Upper lobe of right lung (tissue), 1 donor: ENCODE results near the gene PDCD1LG2. TPM values are rescaled to one million over a fixed set of nuclear protein-coding genes. Genes with fewer than 3 reads are reported as not detected.
A peak's percentile ranks its signal among the peaks of the same experiment; 100 is the strongest.

Experiments
- ATAC-seq: fragments of 200-7000 bp; cut with Tn5 transposase; one replicate; pipeline ENCODE4 v1.9.1; 2020; ENCODE audit warnings: mild to moderate bottlenecking, moderate library complexity
- DNase-seq: peaks from one replicate; pipeline ENCODE4 v3.0.0-alpha.2; 2020
- H3K27ac ChIP-seq: fragments of 200-600 bp; one replicate; pipeline ENCODE4 v1.8.0; 2022
- H3K27me3 ChIP-seq: fragments of 200-600 bp; one replicate; pipeline ENCODE4 v1.8.0; 2022; ENCODE audit warnings: mild to moderate bottlenecking
- H3K36me3 ChIP-seq: fragments of 200-600 bp; one replicate; pipeline ENCODE4 v1.8.0; 2022
- H3K4me1 ChIP-seq: fragments of 200-600 bp; one replicate; pipeline ENCODE4 v1.8.0; 2022
- H3K4me3 ChIP-seq: fragments of 200-600 bp; one replicate; pipeline ENCODE4 v1.8.0; 2022; ENCODE audit warnings: mild to moderate bottlenecking
- H3K9me3 ChIP-seq: fragments of 200-600 bp; one replicate; pipeline ENCODE4 v1.8.0; 2022
- CTCF ChIP-seq: fragments of 200-600 bp; IDR thresholded peaks from one replicate; pipeline ENCODE4 v1.8.0; 2022; ENCODE audit warnings: antibody characterized with exemption
- intact Hi-C: fragments of 100-400 bp; cut with DNase I; formaldehyde crosslinking; loops from one replicate; pipeline ENCODE4 v1.11.0; 2022
- total RNA-seq: library from RNA; stranded (reverse); fragmentation: NEBNext Ultra II Directional; extraction: Animal tissue kit (Norgen Biotek cat#: 25700); gene quantifications from one replicate; pipeline ENCODE4 v1.2.1, GENCODE V29; 2021
- donor health status: DM: no; HTN: yes; CAD: no; lungs with severe emphysema.

PDCD1LG2 gene
- total RNA-seq, 1 donor from 2014 or later: 6.3 TPM

DNA sequence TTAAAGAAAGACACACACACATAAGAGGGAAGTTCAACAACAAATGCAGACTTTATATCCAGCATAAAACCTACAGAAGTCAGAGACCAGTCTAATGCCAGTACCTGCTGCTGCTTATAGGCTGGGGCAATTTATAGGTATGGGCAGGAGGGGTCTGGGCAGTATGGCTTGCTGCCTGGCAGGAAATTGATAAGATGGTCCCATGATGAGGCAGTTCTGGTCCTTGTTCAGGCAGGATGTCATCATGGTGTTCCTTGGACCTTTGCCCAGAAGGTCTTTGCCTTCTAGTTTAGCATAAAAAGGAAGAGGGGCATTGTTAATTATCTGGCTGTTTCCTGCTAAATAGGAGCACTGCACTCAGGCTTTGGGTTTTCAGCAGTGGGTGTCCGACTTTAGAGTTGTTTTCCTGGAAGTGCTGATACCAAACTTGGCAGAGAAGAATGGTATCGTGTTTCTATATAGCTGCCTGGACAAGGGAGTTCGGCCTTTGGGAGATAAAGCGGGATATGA is 10.4 kb upstream of the PDCD1LG2 start:
- intact Hi-C loops: no loop called here
- ATAC-seq (peak; percentile 52), DNase-seq (no peak)
- Histone ChIP-seq H3K36me3 (no peaks in the 10 kb centered on the region), H3K4me1 (peaks cover 21% of the 10 kb centered on the region), H3K9me3 (no peaks in the 10 kb centered on the region), H3K27me3 (no peaks in the 10 kb centered on the region), H3K4me3 (no peak overlapping the region), H3K27ac (peak overlapping the region; percentile 82)
- no peak for TF ChIP-seq CTCF

GRCh38 chr9:5500441-5501235 is 9.7 kb upstream of the PDCD1LG2 start:
- peak; percentile 58 for ATAC-seq
- no peak for TF ChIP-seq CTCF
- DNase-seq: no peak

GRCh38 chr9:5502553-5502952 is 7.8 kb upstream of the PDCD1LG2 start:
- intact Hi-C loops: no loop called here
- no peak overlapping the region for H3K4me3 ChIP-seq
- H3K4me1 ChIP-seq: peaks cover 21% of the 10 kb centered on the region
- no peaks in the 10 kb centered on the region for H3K27me3 ChIP-seq
- no peak for ATAC-seq
- H3K36me3 ChIP-seq: no peaks in the 10 kb centered on the region
- no peak for TF ChIP-seq CTCF
- H3K9me3 ChIP-seq: no peaks in the 10 kb centered on the region
- H3K27ac ChIP-seq: no peak overlapping the region
- DNase-seq: no peak

More at GRCh38 chr9:5500441-5501235, 9.7 kb upstream of the PDCD1LG2 start:
- no peaks in the 10 kb centered on the region for H3K36me3 ChIP-seq
- H3K4me1 ChIP-seq: peaks cover 21% of the 10 kb centered on the region
- H3K27me3 ChIP-seq: no peaks in the 10 kb centered on the region
- H3K4me3 ChIP-seq: no peak overlapping the region
- H3K27ac ChIP-seq: peak overlapping the region; percentile 82
- no peaks in the 10 kb centered on the region for H3K9me3 ChIP-seq
- intact Hi-C loops: no loop called here

DNA sequence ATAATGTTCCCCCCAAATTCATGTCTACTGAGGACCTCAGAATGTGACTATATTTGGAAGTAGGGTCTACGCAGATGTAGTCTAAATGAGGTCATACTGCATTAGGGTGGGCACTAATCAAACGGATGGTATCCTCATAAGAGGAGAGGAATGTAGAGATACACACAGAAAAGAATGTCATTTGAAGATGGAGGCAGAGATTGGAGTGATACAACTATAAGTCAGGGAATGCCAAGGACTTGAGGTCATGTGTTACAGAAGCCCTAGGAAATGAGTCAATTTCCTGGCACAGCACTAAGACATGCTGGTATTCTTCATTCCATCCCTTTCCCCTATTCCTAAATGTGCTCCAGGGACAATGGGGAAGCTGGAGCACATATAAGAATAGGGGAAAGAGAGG is 758 bp upstream of the PDCD1LG2 start:
- no peak for TF ChIP-seq CTCF
- Histone ChIP-seq H3K27me3 (no peaks in the 10 kb centered on the region), H3K4me1 (peaks cover 15% of the 10 kb centered on the region), H3K4me3 (no peak overlapping the region), H3K27ac (peak overlapping the region; percentile 80), H3K9me3 (no peaks in the 10 kb centered on the region), H3K36me3 (no peaks in the 10 kb centered on the region)
- intact Hi-C loops: no loop called here
- ATAC-seq (peak; percentile 36), DNase-seq (no peak)

DNA sequence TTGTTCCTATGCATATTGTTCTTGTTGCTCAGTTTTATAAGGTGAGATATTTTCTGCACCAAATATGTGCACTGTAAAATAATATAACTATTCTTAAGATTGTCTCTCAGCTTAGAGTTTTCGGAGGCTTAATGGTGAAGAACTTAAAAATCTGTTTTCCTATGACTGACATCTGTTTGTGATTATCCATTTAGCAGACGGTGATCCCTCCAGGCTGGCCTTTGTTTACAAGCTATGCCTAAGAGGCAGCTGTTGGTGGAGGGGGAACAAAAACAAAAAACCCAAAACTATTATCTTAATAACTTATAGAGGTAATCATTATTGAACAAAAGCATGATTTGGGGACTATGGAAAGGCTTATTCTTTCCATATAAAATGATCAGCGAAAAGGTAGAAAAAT is 658 bp downstream of the PDCD1LG2 start:
- H3K4me3 ChIP-seq: peak overlapping the region; percentile 39
- H3K36me3 ChIP-seq: no peaks in the 10 kb centered on the region
- peaks cover 15% of the 10 kb centered on the region for H3K4me1 ChIP-seq
- peak overlapping the region; percentile 80 for H3K27ac ChIP-seq
- DNase-seq (no peak), ATAC-seq (no peak)
- no peaks in the 10 kb centered on the region for H3K9me3 ChIP-seq
- H3K27me3 ChIP-seq: no peaks in the 10 kb centered on the region
- TF ChIP-seq CTCF: no peak
- intact Hi-C loops: no loop called here
